GM12878 (cell line): Measurements from ENCODE around the gene TACC2. TPM values are rescaled to one million over a fixed set of nuclear protein-coding genes. Genes with fewer than 3 reads are reported as not detected.

Experiments
- ATAC-seq: fragments of 200-7000 bp; cut with Tn5 transposase; 3 replicates; pipeline ENCODE4 v1.9.1; 2020; ENCODE audit warnings: mild to moderate bottlenecking, moderate library complexity
- BruUV-seq: library from RNA; stranded (reverse); fragments of 400-500 nt; replicated peaks from 2 replicates; lab custom pipeline; 2021; lab: Mats Ljungman, UMichigan
- CTCF ChIA-PET: fragments of 300-600 bp; sonication (Branson Sonifier 250); formaldehyde crosslinking; extraction: SDS; loops from one replicate; lab custom pipeline; 2021; ENCODE audit warnings: inconsistent platforms; lab: Yijun Ruan, JAX
- POLR2A ChIA-PET: fragments of 350-600 bp; formaldehyde crosslinking; extraction: SDS; loops from one replicate; lab custom pipeline; 2021; ENCODE audit warnings: inconsistent platforms; lab: Charles Lee
- RAD21 ChIA-PET: fragments of 300-600 bp; sonication (Branson Sonifier 250); formaldehyde crosslinking; loops from one replicate; lab custom pipeline; 2023; ENCODE audit warnings: antibody characterized with exemption; ENCODE audit not compliant: unreplicated experiment; lab: Charles Lee
- SMC1A ChIA-PET: fragments of 300-600 bp; sonication (Branson Sonifier 250); formaldehyde crosslinking; loops from one replicate; lab custom pipeline; 2023; ENCODE audit not compliant: unreplicated experiment, uncharacterized antibody; lab: Charles Lee
- DNase-seq: peaks from one replicate; pipeline ENCODE4 v3.0.0-alpha.2; 2011; ENCODE audit warnings: low read depth, low spot score
- FAIRE-seq: peaks from 3 replicates; lab custom pipeline; 2011; peaks lifted over from hg19 to GRCh38; lab: Jason Lieb, UNC
- H2AFZ ChIP-seq: 2 replicates; pipeline ENCODE4 v1.6.0; 2011; ENCODE audit warnings: low read depth, low read length, control low read depth; ENCODE audit not compliant: control insufficient read depth
- H3K27ac ChIP-seq: 2 replicates; pipeline ENCODE4 v1.5.1; 2011; ENCODE audit warnings: control low read depth; ENCODE audit not compliant: control insufficient read depth, insufficient read depth
- H3K27me3 ChIP-seq, 2 experiments: replicated peaks in 1 of 2; 2 replicates each; pipeline versions ENCODE4 v1.6.0 to v1.6.1; 2011; ENCODE audit warnings: low read length in 1 of 2; ENCODE audit not compliant: control insufficient read depth in 2 of 2, insufficient read depth in 2 of 2
- H3K36me3 ChIP-seq, 2 experiments: 2 replicates each; pipeline ENCODE4 v1.5.1; 2011; ENCODE audit warnings: low read length in 1 of 2; ENCODE audit not compliant: control insufficient read depth in 2 of 2, insufficient read depth in 2 of 2
- H3K4me1 ChIP-seq: 2 replicates; pipeline ENCODE4 v1.6.1; 2011; ENCODE audit warnings: mild to moderate bottlenecking, low read length, moderate library complexity, mixed read lengths; ENCODE audit not compliant: control insufficient read depth, insufficient read depth
- H3K4me2 ChIP-seq: 2 replicates; pipeline ENCODE4 v1.6.0; 2011; ENCODE audit warnings: control low read depth; ENCODE audit not compliant: control insufficient read depth, insufficient read depth
- H3K4me3 ChIP-seq: fragments of 200-600 bp; sonication (generic); 2 replicates; pipeline ENCODE4 v1.5.1; 2016
- H3K79me2 ChIP-seq: 2 replicates; pipeline ENCODE4 v1.6.0; 2011; ENCODE audit warnings: low read length; ENCODE audit not compliant: control insufficient read depth, insufficient read depth
- H3K9ac ChIP-seq: 2 replicates; pipeline ENCODE4 v1.8.0; 2011; ENCODE audit warnings: low read length, control low read depth, mixed read lengths; ENCODE audit not compliant: control insufficient read depth, insufficient read depth
- H3K9me3 ChIP-seq: replicated peaks from 3 replicates; pipeline ENCODE4 v1.5.1; 2011; ENCODE audit warnings: mild to moderate bottlenecking, low read length; ENCODE audit not compliant: control insufficient read depth, insufficient read depth
- H4K20me1 ChIP-seq: 2 replicates; pipeline ENCODE4 v1.6.0; 2011; ENCODE audit not compliant: control insufficient read depth, insufficient read depth
- E4F1 ChIP-seq: fragments of 450-650 bp; IDR thresholded peaks from 2 replicates; pipeline ENCODE4 v1.6.1; 2018; ENCODE audit warnings: borderline replicate concordance, mild to moderate bottlenecking; ENCODE audit not compliant: partially characterized antibody
- ETV6 ChIP-seq, 2 experiments: fragments of 450-650 bp in 1 of 2; IDR thresholded peaks in 1 of 2; conservative IDR thresholded peaks in 1 of 2; 2 replicates each; pipeline ENCODE4 v1.6.1; 2014; ENCODE audit warnings: antibody characterized with exemption in 1 of 2, borderline replicate concordance in 1 of 2, low read depth in 1 of 2, mild to moderate bottlenecking in 1 of 2, moderate library complexity in 1 of 2
- FOXK2 ChIP-seq: fragments of 450-650 bp; IDR thresholded peaks from 2 replicates; pipeline ENCODE4 v1.6.1; 2017; ENCODE audit warnings: mild to moderate bottlenecking, moderate library complexity
- NFYB ChIP-seq: IDR thresholded peaks from 2 replicates; pipeline ENCODE4 v1.6.1; 2011; ENCODE audit warnings: low read depth, mild to moderate bottlenecking, low read length, improper control_type of control experiment, moderate library complexity; ENCODE audit not compliant: insufficient read depth
- POLR2A ChIP-seq: IDR thresholded peaks from 2 replicates; pipeline ENCODE4 v1.6.1; 2011; ENCODE audit warnings: low read depth, mild to moderate bottlenecking, low read length
- SMC3 ChIP-seq: IDR thresholded peaks from 2 replicates; pipeline ENCODE4 v1.6.1; 2011; ENCODE audit warnings: low read length, improper control_type of control experiment, borderline replicate concordance
- SUZ12 ChIP-seq: fragments of 200-600 bp; sonication (generic); IDR thresholded peaks from one replicate; pipeline ENCODE4 v1.6.1; 2018; ENCODE audit warnings: antibody characterized with exemption, mild to moderate bottlenecking; ENCODE audit not compliant: unreplicated experiment
- ZNF207 ChIP-seq: fragments of 450-650 bp; IDR thresholded peaks from 2 replicates; pipeline ENCODE4 v1.6.1; 2014; ENCODE audit warnings: antibody characterized with exemption, mild to moderate bottlenecking, borderline replicate concordance
- WGBS: methylation state at CpG from one replicate; pipeline ENCODE4 v1.1.6; 2016; ENCODE audit warnings: low lambda C conversion rate; ENCODE audit not compliant: insufficient replicate concordance, insufficient coverage; ENCODE audit errors: missing lambda C conversion rate; 5-methylcytosine and 5-hydroxymethylcytosine counted together
- in situ Hi-C: fragments of 300-500 bp; cut with MboI; formaldehyde crosslinking; loops from 9 replicates; pipeline ENCODE4 v1.14.3; 2018; ENCODE audit warnings: mixed read lengths
- intact Hi-C: fragments of 100-400 bp; cut with micrococcal nuclease; formaldehyde crosslinking; loops from one replicate; pipeline ENCODE4 v1.14.2; 2022; ENCODE audit not compliant: unreplicated experiment
- polyA plus RNA-seq, 11 experiments: library from polyadenylated mRNA; depleted of rRNA in 4 of 11; unstranded in 6 of 11; stranded (reverse) in 5 of 11; fragments of >200 nt; fragmentation: Nextera tagmentation in 4 of 11; fragmentation: Illumina TruSeq in 1 of 11; extraction: Ambion mirVana in 4 of 11; extraction: Trizol in 1 of 11; gene quantifications; 1 replicate in 1 of 11; 2 replicates in 10 of 11; pipeline versions ENCODE4 v1.2.1 to v1.2.3, GENCODE V29; 2011 to 2016; ENCODE audit warnings: inconsistent platforms in 2 of 11, missing spikeins in 2 of 11, low read depth in 1 of 11
- total RNA-seq, 4 experiments: library from RNA; depleted of rRNA in 3 of 4; stranded (reverse); fragments of >200 nt in 3 of 4; fragmentation: Illumina TruSeq in 1 of 4; extraction: Trizol in 1 of 4; gene quantifications; 2 replicates each; pipeline versions ENCODE4 v1.2.1 to v1.2.3, GENCODE V29; 2013 to 2021
- TF ChIP-seq, protein P1 (sequence below), 3 experiments: IDR thresholded peaks in 2 of 3; conservative IDR thresholded peaks in 1 of 3; 2 replicates each; pipeline ENCODE4 v1.5.1; 2011; ENCODE audit warnings: low read depth in 3 of 3, low read length in 3 of 3, mild to moderate bottlenecking in 3 of 3, control low read depth in 2 of 3, moderate library complexity in 2 of 3, inconsistent platforms in 1 of 3, mixed read lengths in 1 of 3; ENCODE audit not compliant: control insufficient read depth in 2 of 3, insufficient read depth in 1 of 3; ENCODE audit errors: extremely low read depth in 1 of 3
- TF ChIP-seq, protein P2 (sequence below): IDR thresholded peaks from 2 replicates; pipeline ENCODE4 v1.6.1; 2011; ENCODE audit warnings: borderline replicate concordance, low read depth, mild to moderate bottlenecking, moderate library complexity, mixed read lengths, low read length; ENCODE audit not compliant: insufficient read depth; ENCODE audit errors: extremely low read length

Gene TACC2
- total and polyA plus RNA-seq, 10 of the 15 experiments (the other 5 are each of a cell fraction or from before 2014, with no cell fraction given): 0.07 to 0.64 (median 0.13) TPM; not detected in 5

DNA sequence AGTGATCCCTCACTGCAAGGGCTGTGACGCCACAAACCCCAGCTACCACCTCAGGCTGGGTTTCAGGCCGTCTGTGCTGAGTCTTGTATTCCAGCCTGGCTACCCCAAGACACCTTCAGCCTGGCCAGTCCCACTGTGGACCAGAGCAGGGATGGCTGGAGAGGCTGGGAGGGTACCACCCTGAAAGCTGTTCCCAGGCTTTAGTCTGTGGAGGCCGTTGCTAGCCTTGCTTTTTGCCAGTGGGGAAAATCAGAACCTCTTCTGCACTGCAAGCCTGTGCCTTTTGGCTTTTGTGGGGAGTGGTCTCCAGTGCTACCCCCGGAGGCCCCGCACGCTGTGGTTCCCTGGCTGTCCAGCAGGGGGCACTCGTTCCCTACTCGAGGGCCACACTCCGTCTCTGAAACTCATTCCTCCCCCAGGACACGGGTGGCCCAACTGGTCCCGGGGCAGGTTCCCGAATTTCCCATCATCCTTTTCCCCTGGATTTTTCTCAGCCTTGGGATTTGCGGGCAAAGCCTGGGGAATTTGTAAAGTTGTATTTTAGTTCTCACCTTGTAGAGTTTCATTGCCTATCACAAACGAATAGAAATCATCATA is 153.8 kb downstream of the TACC2 start (continued):
- TF ChIP-seq SMC3: peak; percentile 15; the same call in 1 of the 2 replicates
- no peak for TF ChIP-seq ETV6 (conservative IDR thresholded peaks at IDR 0.05 in 1 of 2, IDR thresholded peaks at IDR 0.05 in 1 of 2; ENCODE audit: borderline replicate concordance in 1 of 2, low read depth in 1 of 2)
- TF ChIP-seq NFYB: no peak
- TF ChIP-seq, protein P1, sequence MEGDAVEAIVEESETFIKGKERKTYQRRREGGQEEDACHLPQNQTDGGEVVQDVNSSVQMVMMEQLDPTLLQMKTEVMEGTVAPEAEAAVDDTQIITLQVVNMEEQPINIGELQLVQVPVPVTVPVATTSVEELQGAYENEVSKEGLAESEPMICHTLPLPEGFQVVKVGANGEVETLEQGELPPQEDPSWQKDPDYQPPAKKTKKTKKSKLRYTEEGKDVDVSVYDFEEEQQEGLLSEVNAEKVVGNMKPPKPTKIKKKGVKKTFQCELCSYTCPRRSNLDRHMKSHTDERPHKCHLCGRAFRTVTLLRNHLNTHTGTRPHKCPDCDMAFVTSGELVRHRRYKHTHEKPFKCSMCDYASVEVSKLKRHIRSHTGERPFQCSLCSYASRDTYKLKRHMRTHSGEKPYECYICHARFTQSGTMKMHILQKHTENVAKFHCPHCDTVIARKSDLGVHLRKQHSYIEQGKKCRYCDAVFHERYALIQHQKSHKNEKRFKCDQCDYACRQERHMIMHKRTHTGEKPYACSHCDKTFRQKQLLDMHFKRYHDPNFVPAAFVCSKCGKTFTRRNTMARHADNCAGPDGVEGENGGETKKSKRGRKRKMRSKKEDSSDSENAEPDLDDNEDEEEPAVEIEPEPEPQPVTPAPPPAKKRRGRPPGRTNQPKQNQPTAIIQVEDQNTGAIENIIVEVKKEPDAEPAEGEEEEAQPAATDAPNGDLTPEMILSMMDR (IDR thresholded peaks at IDR 0.05 in 2 of 3, conservative IDR thresholded peaks at IDR 0.05 in 1 of 3; ENCODE audit: control insufficient read depth in 2 of 3, extremely low read depth in 1 of 3, insufficient read depth in 1 of 3, low read depth in 3 of 3, low read length in 3 of 3): peak; percentile 44 to 88 (median 80)
- TF ChIP-seq POLR2A: no peak
- TF ChIP-seq, all 136 proteins: peak for 3

GRCh38 chr10:122143238-122143841 is 154.4 kb downstream of the TACC2 start:
- FAIRE-seq: no peak
- no peak overlapping the region for H3K27ac ChIP-seq
- H3K79me2 ChIP-seq: no peaks in the 10 kb centered on the region
- ChIA-PET POLR2A (no interaction called here), SMC1A (no interaction called here), RAD21 (no interaction called here), CTCF (interaction anchor here (0.6 to 1.0 kb wide), 4 partner anchors 9 to 1012 kb away, joined by 3 to 4 read pairs (median 3); no protein-coding TSS in a partner anchor)
- no peak overlapping the region for H3K4me3 ChIP-seq
- H3K27me3 ChIP-seq: 0 out of 4 replicates have a peak, but pooled peaks cover 0 to 2% of the 10 kb centered on the region in 2 experiments
- 54% methylated on average over 14 of the region's 14 CpGs for WGBS
- no peak overlapping the region for H3K4me2 ChIP-seq
- no peak overlapping the region for H2AFZ ChIP-seq
- no peaks in the 10 kb centered on the region for H3K4me1 ChIP-seq
- no peaks in the 10 kb centered on the region for H3K9me3 ChIP-seq
- in situ Hi-C loops: no loop called here
- no peaks in the 10 kb centered on the region; a peak in 1 of 4 replicates for H3K36me3 ChIP-seq
- intact Hi-C loops: loop anchor here (10.0 kb wide), 1 partner anchor 291 kb away; no protein-coding TSS in a partner anchor
- no TSS peak for BruUV-seq
- ATAC-seq: no peak
- no peaks in the 10 kb centered on the region for H4K20me1 ChIP-seq
- no peak for DNase-seq
- no peak overlapping the region for H3K9ac ChIP-seq
- TF ChIP-seq ZNF207 (no peak), SUZ12 (no peak), E4F1 (no peak), FOXK2 (no peak), ETV6 (conservative IDR thresholded peaks at IDR 0.05 in 1 of 2, IDR thresholded peaks at IDR 0.05 in 1 of 2; ENCODE audit: borderline replicate concordance in 1 of 2, low read depth in 1 of 2) (no peak)
- TF ChIP-seq, protein P2, sequence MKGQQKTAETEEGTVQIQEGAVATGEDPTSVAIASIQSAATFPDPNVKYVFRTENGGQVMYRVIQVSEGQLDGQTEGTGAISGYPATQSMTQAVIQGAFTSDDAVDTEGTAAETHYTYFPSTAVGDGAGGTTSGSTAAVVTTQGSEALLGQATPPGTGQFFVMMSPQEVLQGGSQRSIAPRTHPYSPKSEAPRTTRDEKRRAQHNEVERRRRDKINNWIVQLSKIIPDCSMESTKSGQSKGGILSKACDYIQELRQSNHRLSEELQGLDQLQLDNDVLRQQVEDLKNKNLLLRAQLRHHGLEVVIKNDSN: no peak
